ENCODE measurements around the gene ATRNL1. TPM values are rescaled to one million over a fixed set of nuclear protein-coding genes. Genes with fewer than 3 reads are reported as not detected.

ATRNL1 gene
- total RNA-seq, 2 experiments from 2014 or later: not detected

DNA sequence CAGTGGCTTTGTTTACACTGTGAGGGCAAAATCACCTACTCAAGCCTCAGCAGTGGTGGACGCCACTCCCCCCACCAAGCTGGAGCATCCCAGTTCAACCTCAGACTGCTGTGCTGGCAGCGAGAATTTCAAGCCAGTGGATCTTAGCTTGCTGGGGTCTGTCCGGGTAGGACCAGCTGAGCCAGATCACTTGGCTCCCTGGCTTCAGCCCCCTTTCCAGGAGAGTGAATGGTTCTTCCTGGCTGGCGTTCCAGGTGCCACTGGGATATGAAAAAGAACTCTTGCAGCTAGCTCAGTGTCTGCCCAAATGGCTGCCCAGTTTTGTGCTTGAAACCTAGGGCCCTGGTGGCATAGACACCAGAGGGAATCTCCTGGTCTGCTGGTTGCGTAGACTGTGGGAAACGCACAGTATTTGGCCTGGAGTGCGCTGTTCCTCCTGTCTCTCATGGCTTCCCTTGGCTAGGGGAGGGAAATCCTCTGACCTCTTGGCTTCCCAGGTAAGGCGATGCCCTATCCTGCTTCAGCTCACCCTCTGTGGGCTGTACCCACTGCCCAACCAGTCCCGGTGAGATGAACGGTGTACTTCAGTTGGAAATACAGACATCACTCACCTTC is 398.5 kb downstream of the ATRNL1 start:
- Histone ChIP-seq H3K79me2 (ENCODE audit: insufficient read depth, low read depth, low read length) (no peaks in the 10 kb centered on the region), H4K20me1 (ENCODE audit: insufficient read depth, low read length) (no peaks in the 10 kb centered on the region), H2AFZ (ENCODE audit: low read length) (no peak overlapping the region), H3K9me3 (ENCODE audit: low read length) (no peaks in the 10 kb centered on the region), H3K27ac (ENCODE audit: low read depth, low read length, poor library complexity, severe bottlenecking) (no peak overlapping the region), H3K4me3 (ENCODE audit: low read depth, low read length, poor library complexity, severe bottlenecking) (no peak overlapping the region), H3K9me2 (ENCODE audit: insufficient read depth, low read length) (no peaks in the 10 kb centered on the region), H3K4me2 (ENCODE audit: low read length) (no peak overlapping the region), H3K4me1 (ENCODE audit: insufficient read depth, low read length, poor library complexity, severe bottlenecking) (no peaks in the 10 kb centered on the region), H3K36me3 (ENCODE audit: insufficient read depth, low read length) (no peaks in the 10 kb centered on the region)
- CTCF ChIA-PET (ENCODE audit: unreplicated experiment): no interaction called here
- no TSS peak for BruUV-seq (replicated peaks)
- TF ChIP-seq, protein P1, sequence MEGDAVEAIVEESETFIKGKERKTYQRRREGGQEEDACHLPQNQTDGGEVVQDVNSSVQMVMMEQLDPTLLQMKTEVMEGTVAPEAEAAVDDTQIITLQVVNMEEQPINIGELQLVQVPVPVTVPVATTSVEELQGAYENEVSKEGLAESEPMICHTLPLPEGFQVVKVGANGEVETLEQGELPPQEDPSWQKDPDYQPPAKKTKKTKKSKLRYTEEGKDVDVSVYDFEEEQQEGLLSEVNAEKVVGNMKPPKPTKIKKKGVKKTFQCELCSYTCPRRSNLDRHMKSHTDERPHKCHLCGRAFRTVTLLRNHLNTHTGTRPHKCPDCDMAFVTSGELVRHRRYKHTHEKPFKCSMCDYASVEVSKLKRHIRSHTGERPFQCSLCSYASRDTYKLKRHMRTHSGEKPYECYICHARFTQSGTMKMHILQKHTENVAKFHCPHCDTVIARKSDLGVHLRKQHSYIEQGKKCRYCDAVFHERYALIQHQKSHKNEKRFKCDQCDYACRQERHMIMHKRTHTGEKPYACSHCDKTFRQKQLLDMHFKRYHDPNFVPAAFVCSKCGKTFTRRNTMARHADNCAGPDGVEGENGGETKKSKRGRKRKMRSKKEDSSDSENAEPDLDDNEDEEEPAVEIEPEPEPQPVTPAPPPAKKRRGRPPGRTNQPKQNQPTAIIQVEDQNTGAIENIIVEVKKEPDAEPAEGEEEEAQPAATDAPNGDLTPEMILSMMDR (conservative IDR thresholded peaks at IDR 0.05; ENCODE audit: low read length): no peak
- TF ChIP-seq EZH2phosphoT487 (IDR thresholded peaks at IDR 0.05; ENCODE audit: borderline replicate concordance, low read depth, low read length): no peak
- intact Hi-C loops (cut with micrococcal nuclease; ENCODE audit: unreplicated experiment): no loop called here
- DNase-seq (ENCODE audit: low spot score): no peak
- POLR2A ChIA-PET: interaction anchor here (0.6 to 1.1 kb wide), 2 partner anchors 14 to 178 kb away, joined by 3 to 4 read pairs; no protein-coding TSS in a partner anchor

DNA sequence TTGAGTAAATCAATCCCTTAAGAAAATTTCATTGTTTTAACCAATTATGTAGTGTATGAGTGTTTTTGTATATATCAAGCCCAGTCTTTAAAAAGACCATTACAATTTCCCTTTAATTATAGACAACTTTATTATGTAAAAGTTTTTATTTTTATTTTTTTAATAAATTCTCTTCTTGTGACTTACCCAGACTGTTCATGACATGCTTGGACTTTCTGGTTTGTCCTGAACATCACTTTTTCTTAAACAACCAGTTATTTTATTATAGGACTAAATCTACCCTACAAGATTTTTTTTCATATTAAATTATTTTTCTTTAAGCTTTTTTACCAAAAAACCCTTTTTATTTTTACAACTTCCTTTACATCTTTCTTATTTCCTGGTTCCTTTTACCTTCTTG is 410.4 kb downstream of the ATRNL1 start:
- Histone ChIP-seq H3K4me3 (ENCODE audit: low read depth, low read length, poor library complexity, severe bottlenecking) (no peak overlapping the region), H3K9me3 (ENCODE audit: low read length) (peaks cover 10% of the 10 kb centered on the region; the same call in 1 of the 2 replicates), H3K9me2 (ENCODE audit: insufficient read depth, low read length) (no peaks in the 10 kb centered on the region), H3K4me2 (ENCODE audit: low read length) (no peak overlapping the region), H3K36me3 (ENCODE audit: insufficient read depth, low read length) (no peaks in the 10 kb centered on the region), H3K27ac (ENCODE audit: low read depth, low read length, poor library complexity, severe bottlenecking) (no peak overlapping the region), H2AFZ (ENCODE audit: low read length) (no peak overlapping the region), H3K79me2 (ENCODE audit: insufficient read depth, low read depth, low read length) (no peaks in the 10 kb centered on the region), H3K4me1 (ENCODE audit: insufficient read depth, low read length, poor library complexity, severe bottlenecking) (no peaks in the 10 kb centered on the region), H4K20me1 (ENCODE audit: insufficient read depth, low read length) (no peaks in the 10 kb centered on the region)
- DNase-seq (ENCODE audit: low spot score): peak; percentile 16
- ChIA-PET POLR2A (interaction anchor here (0.7 kb wide), 1 partner anchor 55 kb away, joined by 3 read pairs; no protein-coding TSS in a partner anchor), CTCF (ENCODE audit: unreplicated experiment) (no interaction called here)
- no TSS peak for BruUV-seq (replicated peaks)
- no peak for TF ChIP-seq EZH2phosphoT487 (IDR thresholded peaks at IDR 0.05; ENCODE audit: borderline replicate concordance, low read depth, low read length)
- TF ChIP-seq, protein P1 (conservative IDR thresholded peaks at IDR 0.05; ENCODE audit: low read length): no peak
- intact Hi-C loops (cut with micrococcal nuclease; ENCODE audit: unreplicated experiment): no loop called here

DNA sequence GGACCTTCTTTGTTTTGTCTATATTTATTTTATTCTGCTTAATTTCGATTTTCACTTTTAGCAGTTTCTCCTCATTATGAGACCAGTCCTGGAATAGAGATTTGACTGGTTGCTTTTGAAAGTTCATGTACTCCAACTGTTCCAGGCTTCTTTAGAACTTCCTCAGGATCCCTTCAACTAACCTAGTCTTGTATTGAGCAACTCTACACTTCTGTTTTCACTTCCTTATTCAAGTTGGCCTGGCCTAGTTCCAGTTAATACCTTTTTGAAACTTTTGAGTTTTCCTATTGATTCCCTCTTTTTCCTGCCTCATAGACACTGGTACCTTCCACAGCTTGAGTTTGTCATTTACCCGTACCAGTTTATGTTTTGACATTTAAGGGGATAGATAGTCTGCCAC is 421.7 kb downstream of the ATRNL1 start:
- TF ChIP-seq EZH2phosphoT487 (IDR thresholded peaks at IDR 0.05; ENCODE audit: borderline replicate concordance, low read depth, low read length): no peak
- TF ChIP-seq, protein P1 (conservative IDR thresholded peaks at IDR 0.05; ENCODE audit: low read length): no peak
- H3K79me2 ChIP-seq (ENCODE audit: insufficient read depth, low read depth, low read length): no peaks in the 10 kb centered on the region
- no peak for DNase-seq (ENCODE audit: low spot score)
- H3K36me3 ChIP-seq (ENCODE audit: insufficient read depth, low read length): no peaks in the 10 kb centered on the region
- H3K27ac ChIP-seq (ENCODE audit: low read depth, low read length, poor library complexity, severe bottlenecking): no peak overlapping the region
- no peaks in the 10 kb centered on the region for H3K9me3 ChIP-seq (ENCODE audit: low read length)
- no peak overlapping the region for H2AFZ ChIP-seq (ENCODE audit: low read length)
- H3K4me3 ChIP-seq (ENCODE audit: low read depth, low read length, poor library complexity, severe bottlenecking): no peak overlapping the region
- intact Hi-C loops (cut with micrococcal nuclease; ENCODE audit: unreplicated experiment): no loop called here
- H4K20me1 ChIP-seq (ENCODE audit: insufficient read depth, low read length): no peaks in the 10 kb centered on the region
- no peaks in the 10 kb centered on the region for H3K4me1 ChIP-seq (ENCODE audit: insufficient read depth, low read length, poor library complexity, severe bottlenecking)
- no peaks in the 10 kb centered on the region for H3K9me2 ChIP-seq (ENCODE audit: insufficient read depth, low read length)
- H3K4me2 ChIP-seq (ENCODE audit: low read length): no peak overlapping the region
- ChIA-PET CTCF (ENCODE audit: unreplicated experiment) (no interaction called here), POLR2A (interaction anchor here (0.6 kb wide), 1 partner anchor 372 kb away, joined by 3 read pairs; no protein-coding TSS in a partner anchor)
- no TSS peak for BruUV-seq (replicated peaks)
